ENCODE data around the gene MEGF9.
"Not testable (repeated sequence)": the region's sequence is repeated elsewhere in the genome, so short reads cannot be mapped to it uniquely, and the experiment has no call there.

The MEGF9 gene

DNA sequence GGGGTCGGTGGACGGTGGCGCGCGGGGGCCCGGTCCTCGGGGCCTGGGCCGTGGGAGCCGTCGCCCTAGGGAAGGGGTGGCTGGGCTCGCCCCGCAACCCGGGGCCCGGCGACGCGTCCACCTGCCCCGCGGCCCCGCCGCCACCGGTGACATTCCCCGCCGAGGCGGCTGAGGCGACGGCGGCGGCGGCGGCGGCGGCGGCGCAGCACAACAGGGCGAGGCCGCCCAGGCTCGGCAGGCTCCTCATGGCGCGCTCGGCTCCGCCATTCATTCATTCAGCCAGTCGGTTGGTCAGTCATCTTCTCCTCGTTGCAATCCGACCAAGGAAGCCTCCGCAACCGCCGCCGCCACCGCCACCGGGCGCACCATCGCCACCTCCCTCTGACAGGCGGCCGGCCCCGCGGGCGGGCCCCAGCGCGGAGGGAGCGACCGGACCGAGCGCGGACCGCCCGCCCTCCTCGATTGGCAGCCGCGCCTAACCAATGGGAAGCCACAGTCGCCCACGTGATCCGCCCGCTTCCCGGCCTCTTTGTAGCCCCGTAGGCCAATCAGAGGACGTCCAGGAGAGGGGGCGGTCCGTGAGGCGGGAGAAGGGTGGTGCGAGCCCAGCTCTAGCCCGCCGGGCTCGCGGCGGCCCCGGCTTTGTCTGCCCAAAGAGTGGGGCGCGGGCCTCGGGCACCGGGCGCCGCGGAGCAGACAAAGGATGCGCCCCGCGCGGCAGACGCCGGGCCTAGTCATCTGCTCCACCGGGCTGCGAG is at the start of gene MEGF9:
Gene MEGF9 (minus strand): TSS at position 383 of the 758 bp plus-strand sequence. CDS start 112 bp downstream, at position 271.
- no peak for FAIRE-seq

DNA sequence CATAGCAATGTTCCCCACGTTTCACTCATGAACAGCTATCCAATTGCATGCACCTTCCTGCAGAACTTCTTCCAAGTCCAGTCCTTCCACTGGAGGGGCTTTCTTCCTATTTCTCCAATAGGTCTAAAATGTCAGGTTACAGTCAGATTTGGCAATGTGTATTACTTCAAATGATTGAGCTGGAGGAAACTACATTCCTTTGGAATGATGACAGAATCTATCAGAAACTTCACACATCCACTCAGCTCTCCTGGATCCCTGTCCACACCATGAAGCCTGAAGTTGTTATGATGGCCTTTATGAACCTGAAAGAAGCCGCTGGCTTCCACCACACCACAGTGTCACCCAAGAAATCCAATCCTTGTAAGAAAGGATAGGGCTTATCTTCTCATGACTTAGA is 46.7 kb upstream of the MEGF9 start:
- FAIRE-seq, result no peak

DNA sequence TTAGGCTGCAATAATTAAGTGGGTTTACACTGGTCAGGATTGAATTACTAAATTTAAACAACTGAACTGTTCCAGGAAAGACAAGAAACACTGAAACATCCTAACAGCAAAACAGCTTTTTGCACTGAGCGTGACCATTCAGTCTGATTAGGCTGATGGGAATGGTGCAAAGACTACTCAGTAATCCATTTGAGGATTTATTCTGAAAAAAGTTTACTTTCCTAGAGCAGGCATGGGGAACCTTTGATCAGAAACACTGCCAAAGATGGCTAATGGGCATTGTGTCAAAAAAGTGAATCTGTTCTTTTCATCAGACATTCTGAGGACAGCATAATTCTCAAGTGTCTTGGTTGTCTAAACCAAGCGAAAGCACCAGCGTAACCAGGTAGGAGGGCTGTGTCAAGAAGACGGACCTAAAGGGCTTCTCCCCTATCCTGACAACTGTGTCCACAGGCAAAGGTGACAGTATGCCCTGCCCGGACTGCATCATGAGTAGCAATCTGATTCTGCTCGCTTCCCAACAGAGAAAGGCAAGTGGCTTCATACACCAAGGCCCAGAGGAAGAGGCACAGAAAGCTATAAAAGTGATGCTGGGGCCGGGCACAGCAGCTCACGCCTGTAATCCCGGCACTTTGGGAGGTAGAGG is 45.6 kb upstream of the MEGF9 start:
- FAIRE-seq, result no peak

DNA sequence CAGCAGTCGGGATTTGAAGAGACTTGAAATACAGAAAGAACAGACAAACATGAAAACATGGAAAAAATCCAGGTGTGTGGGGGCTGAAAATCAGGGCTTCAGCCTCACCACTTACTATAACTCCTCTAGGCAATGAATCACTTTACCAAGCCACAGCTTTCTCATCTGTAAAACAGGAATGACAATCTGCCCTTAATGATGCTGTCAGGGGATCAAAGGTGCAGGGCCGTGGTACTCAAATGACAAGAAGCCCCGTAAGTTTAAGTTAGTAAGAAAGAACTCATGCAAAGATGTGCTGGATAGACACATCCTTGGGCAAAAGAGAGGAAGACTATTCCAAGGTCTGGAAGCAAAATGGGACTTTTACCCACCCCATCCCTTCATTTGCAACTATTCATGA is 44.3 kb upstream of the MEGF9 start:
- no peak for FAIRE-seq

DNA sequence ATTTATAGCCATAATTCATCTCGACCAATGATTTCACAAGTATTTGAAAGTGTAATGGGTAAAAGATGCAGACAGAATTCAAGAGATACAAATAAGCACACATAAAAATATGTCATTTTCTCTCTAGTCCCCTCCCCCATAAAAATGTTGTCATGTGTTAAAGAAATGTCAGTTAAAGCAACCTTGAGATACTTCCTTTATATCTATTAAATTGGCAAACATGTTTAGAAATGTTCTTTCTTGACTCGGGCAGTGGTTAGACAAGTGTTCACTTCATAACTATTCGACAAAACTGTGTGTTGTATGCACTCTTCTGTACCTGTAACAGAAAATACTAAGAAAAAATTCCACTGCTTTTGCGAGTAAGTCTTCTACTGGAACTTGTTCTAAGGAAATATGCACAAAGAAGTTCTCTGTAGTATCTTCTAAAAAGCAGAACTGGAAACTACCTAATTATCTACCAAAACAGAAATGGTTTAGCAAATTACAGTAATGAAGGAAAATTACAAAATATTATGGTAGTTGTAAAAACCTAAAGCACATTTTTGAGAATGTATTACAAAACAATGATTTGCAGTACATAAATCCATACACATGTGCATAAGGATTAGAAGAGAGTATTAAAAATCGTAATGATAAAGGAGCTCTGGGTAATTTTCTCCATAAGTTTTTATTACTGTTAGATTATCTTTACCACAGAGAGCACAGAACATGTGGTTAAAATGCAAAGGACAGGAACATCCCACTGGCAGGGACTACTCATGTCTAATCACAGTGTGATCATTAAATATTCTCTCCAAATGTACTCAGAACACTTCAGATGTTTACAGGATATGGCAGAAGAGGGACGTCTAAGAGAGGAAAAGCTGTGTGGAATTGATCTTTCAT is 43.0 kb upstream of the MEGF9 start:
- no peak for FAIRE-seq

DNA sequence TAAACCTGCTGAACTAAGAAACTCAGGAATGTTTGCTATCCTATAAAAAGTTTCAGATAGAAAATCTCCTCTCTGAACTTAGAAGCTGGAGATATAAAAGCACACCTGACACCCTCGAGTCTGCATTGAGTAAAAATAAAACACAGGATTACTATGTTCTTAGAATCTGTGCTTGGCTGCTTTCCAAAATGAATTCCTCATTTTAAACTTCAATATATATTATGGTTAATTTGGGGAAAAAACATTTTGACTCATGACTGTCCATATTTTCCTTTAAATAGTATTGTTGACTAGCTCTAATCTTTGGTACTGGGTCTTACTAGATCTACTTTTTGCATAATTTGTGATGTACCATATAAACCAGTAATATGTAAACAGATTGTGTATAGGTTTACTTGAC is 42.3 kb upstream of the MEGF9 start:
- FAIRE-seq, result no peak

DNA sequence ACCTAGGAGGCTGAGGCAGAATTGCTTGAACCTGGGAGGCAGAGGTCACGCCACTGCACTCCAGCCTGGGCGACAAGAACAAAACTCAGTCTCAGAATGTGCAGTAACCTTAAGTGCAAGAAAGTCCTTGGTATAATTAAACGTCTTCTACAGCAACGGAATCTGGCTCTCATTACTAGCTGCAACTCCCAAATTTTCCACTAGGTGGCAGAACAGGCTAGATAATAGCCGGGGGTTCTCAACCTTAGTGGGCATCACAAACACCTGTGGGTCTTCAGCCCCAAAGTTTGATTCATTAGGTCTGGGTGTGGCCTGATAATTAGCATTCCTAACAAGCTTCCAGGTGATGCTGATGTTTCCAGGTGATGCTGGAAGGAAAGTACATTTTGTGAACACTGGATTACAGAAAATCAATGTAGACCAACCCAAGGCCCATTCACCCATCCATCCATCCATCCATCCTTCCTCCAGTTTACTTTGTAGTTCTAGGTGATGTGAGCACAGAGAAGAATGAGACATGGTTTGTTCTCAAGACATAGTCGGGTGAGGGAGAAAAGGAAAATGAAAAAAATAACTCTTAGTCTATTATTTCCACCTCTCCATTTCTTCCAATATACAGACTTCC is 41.7 kb upstream of the MEGF9 start:
- FAIRE-seq, result no peak

DNA sequence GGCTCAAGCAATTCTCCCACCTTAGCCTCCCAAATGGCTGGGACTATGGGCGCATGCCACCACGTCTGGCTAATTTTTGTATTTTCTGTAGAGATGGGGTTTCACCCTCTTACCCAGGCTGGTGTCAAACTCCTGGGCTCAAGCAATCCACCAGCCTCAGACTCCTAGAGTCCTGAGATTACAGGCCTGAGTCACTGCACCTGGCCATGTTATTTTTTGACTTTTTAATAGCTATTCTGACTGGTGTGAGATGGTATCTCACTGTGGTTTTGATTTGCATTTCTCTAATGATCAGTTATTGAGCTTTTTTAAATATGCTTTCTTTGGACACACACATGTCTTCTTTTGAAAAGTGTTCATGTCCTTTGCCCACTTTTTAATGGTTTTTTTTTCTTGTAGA is 40.8 kb upstream of the MEGF9 start:
- FAIRE-seq, result no peak

DNA sequence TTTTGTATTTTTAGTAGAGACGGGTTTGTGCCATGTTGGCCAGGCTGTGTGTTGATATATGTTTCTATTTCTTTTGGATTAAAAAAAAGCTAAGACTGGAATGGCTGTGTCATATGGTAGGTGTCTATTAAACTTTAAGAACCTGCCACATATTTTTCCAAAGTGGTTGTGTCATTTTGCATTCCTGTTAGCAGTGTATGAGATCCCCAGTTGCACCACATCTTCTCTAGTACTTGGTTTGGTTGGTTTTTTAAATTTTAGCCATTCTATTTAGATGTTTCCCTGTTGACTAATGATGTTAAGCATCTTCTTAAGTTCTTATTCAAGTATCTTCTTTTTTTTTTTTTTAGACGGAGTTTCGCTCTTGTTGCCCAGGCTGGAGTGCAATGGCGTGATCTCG is 36.2 kb upstream of the MEGF9 start:
- FAIRE-seq, result no peak

DNA sequence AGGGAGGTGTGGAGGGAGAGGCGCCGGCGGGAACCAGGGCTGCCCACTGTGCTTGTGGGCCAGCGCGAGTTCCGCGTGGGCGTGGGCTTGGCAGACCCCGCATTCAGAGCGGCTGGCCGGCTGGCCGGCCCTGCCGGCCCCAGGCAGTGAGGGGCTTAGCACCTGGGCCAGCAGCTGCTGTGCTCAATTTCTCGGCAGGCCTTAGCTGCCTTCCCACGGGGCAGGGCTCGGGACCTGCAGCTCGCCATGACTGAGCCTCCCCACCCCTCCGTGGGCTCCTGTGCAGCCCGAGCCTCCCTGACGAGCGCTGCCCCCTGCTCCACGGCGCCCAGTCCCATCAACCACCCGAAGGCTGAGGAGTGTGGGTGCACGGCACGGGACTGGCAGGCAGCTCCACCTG is 32.1 kb upstream of the MEGF9 start:
- FAIRE-seq, result not testable (repeated sequence)

DNA sequence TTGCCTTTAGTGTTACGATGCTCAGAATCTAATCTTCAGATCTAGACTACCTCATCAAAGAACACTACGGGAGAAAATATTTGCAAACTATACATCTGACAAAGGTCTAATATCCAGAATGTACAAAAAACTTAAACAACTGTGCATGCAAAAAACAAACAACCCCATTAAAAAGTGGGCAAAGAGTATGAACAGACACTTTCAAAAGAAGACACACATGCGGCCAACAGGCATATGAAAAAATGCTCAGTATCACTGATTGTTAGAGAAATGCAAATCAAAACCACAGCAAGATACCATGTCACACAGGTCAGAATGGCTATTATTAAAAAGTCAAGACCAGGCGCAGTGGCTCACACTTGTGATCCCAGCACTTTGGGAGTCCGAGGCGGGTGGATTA is 31.0 kb upstream of the MEGF9 start:
- no peak for FAIRE-seq

DNA sequence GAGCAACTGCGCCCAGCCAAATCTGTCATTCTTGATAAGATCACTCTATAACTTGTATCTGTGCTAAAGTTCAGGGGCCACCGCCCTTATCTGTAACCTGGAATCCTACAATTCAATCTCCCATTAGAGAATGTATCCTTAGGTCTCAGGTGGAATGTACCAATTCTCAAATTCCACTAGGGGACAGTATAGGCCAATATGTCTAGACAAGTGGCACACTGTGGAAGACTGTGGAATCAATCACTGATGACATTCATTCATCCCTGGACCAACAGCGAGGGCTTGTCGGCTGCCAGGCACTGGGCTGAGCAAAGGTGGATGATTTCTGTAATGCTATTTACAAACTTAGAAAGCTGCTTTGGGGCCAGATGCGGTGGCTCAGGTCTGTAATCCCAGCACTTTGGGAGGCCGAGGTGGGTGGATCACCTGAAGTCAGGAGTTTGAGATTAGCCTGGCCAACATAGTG is 28.7 kb upstream of the MEGF9 start:
- FAIRE-seq, result no peak

DNA sequence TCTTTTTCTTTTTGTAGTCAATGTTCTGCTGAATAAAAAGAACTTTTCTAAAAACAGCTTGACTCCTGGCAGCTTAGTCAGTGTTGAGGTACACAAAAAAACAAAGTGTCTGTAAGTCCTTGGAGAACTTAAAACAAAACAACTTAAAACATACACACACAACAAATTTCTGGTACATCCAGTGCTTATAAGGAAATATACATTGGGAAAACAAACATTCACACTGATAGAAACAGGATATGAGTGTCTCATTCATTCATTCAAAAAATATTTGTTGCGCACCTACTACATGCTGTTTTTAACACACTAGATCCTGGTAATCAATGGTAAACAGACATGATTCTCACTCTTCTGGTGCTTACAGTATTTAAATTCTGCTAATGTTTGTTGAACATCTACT is 27.4 kb upstream of the MEGF9 start:
- no peak for FAIRE-seq

DNA sequence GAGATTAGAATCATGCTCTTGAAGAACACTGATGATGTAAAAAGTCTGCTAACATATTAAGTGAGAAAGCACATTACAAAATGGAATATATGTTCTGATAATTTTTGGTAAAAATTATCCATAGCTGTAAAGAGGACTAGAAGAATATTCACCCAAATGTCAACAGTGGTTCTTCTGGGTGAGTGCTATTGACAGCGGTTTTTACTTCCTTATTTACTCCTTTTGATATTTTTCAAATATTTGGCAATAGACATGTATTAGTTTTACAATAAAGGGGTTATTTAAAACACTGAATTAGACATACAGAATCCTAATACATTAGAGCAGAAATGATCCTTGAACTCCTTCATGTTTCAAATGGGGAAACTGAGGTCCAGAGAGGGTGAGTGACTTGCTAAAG is 26.9 kb upstream of the MEGF9 start:
- FAIRE-seq, result no peak

DNA sequence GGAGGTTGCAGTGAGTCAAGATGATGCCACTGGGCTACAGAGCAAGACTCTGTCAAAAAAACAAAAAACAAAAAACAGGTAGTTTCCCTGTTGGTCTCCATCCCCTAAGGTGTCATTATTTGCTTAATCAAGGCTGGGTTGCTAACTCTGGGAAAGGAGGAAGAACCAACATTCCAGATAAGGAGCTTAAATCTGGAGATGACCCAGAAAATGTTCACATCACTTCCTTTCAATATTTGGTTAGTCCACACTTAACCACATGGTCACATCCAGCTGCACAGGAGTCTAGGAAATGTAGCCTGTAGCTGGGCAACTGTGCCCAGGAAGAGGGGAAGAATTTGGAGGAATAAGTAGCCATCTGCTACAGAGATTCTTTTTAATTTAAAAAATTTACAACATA is 25.9 kb upstream of the MEGF9 start:
- FAIRE-seq, result no peak

DNA sequence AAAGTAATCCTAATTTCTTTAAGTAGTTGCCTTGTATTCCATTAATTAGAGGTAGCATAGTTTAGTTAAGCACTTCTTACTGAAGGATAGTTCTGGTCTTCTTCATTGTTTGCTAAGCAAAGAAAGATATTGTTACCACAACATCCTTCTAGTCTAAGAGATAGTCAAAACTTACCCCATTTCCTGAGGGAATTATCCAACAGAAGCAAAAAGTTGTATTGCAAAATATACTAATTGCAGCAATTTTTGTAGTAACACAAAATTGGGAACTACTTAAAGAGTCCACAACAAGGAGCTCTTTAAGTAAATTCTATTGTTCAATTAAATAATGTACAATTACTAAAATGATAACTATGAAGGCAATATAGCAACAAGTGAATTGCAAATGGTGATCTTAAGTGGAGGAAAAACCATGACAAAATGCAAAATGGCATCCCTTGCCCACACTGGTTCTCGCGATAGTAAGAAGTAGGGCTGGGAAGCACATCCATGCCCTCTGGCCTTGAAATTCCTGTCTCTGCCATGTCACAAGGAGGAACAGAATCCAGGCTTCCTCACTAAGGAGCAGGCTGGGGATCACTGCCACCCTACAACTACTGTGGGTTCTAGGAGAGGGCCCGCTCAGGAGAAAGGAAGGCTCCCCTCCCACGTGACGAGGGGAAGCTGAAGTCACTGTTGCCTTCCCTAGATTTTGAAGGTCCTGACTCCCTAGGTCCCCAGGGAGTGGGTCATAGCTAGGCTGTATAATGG is 23.3 kb upstream of the MEGF9 start:
- FAIRE-seq, result no peak

DNA sequence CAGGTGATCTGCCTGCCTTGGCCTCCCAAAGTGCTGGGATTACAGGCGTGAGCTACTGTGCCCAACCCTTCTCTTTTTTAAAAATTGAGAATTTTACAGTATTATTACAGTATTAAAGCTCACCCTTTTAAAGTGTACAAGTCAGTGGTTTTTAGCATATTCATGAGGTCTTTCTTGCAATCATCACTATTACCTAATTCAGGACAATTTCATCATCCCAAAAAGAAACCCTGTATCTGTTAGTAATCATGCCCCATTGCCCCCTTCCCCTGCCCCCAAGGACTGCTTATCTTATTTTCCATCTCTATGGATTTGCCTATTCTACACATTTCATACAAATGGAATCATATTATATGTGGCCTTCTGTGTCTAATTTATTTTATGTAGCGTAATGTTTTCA is 22.6 kb upstream of the MEGF9 start:
- FAIRE-seq, result no peak

DNA sequence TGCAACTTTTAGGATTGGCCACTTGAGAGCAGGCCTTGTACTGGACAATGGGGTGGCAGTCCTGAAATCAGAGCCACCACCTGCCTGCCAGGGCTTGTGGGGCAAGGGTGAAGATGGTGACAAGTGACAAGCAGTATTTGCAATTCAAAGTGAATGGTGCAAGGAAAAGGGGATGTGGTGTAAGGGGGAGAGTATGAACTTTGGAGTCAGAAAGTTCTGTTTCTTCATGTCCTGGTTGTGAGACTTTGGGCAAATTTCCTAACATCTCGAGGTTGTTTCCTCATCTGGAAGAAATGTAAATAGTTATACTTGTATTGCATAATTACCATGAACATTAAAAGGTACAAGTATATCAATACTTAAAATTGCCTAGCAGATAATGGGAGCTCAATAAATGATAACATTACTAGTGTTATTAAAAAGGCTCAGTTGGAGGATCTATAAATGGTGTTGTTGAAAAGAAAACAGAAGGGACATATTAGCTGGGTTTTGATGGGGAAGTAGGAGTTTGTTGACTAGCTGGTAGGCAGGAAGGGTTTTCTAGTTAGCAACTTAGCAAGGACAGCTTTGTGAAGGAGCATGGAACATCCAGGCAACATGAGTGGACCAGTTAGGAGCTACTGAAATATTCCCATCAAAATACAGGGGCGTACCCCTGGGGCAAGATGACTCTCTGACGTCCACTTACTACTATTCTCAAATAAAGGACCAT is 21.3 kb upstream of the MEGF9 start:
- no peak for FAIRE-seq

DNA sequence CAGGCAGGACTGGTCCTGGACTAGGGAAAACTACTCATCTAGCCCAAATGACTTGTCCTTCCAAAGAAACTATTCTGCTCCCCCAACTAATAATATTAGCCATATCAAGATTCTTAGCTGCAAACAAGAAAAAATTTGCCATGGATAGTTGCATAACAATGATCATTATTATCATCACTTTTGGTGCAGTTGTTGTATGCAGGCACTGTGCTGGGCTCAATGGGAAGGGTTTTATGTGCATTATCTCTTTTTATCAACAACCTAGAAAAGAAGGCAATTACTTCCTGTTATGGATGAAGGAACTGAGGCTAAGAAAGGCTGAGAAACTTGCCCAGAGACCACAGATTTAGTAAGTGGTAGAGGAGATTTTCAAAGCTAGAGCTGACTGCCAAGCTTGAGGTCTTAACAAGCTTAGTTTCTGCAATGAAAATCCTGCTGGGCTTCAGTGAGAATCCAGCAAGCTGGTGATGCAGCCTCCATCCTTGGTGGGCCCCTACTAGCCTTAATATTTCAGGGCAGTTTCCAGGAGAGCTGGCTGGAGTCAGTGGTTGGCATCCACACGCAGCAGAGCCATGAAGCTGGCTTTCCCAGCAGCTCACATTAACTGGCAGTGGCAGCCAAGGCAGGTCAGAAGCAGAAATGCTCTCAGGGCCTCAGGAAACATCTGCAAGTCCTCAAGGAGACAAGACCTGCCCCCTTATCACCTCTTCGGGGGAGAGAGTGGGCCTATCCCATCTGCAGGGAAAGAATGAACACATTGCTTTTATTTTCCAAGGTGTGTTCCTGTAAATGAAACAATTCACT is 20.5 kb upstream of the MEGF9 start:
- FAIRE-seq, result no peak

DNA sequence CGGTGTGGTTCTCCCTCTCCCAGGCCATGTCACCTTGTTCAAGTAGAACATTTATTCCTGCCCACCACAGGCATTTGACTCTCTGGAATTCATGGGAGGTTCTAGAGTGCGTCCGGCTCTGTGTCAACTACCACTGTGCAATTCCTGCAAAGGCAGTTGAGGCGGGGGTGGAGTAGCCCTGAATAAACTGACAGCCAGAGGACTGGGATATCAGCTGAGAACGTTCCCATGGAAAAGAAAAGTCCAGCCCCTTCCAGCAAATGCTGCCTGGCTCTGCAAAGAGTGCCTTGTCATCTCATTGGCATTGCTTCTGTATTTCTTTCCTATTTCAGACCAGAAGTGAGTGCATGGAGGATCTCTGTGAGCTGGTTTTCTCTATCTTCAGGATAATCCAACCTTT is 18.9 kb upstream of the MEGF9 start:
- no peak for FAIRE-seq

All from endometrium (tissue), 2 donors.